ENCODE data around the gene EPN2. TPM values are rescaled to one million over a fixed set of nuclear protein-coding genes. Genes with fewer than 3 reads are reported as not detected.
"Not testable (repeated sequence)": the region's sequence is repeated elsewhere in the genome, so short reads cannot be mapped to it uniquely, and the experiment has no call there.

The EPN2 gene
- total RNA-seq, 2 donors from 2014 or later = 2.6 to 9.7 TPM

GRCh38 chr17:19236351-19237138 is 621 bp upstream of the EPN2 start:
- not testable (repeated sequence) for H3K27ac Mint-ChIP-seq; H3K36me3 Mint-ChIP-seq; H3K9me3 Mint-ChIP-seq; DNase-seq (ENCODE audit: low spot score in 2 of 2)
- peak; percentile 67 to 79 for ATAC-seq

GRCh38 chr17:19237389-19238166 is 412 bp downstream of the EPN2 start:
- no peaks in the 10 kb centered on the region for H3K9me3 Mint-ChIP-seq
- peak; percentile 62 to 78 for ATAC-seq
- no peak for DNase-seq (ENCODE audit: low spot score in 2 of 2)
- H3K36me3 Mint-ChIP-seq = no peaks in the 10 kb centered on the region
- peak overlapping the region; percentile 48 to 60 for H3K27ac Mint-ChIP-seq

GRCh38 chr17:19238167-19238505 is 970 bp downstream of the EPN2 start:
- Mint-ChIP-seq H3K36me3 (no peaks in the 10 kb centered on the region), H3K9me3 (no peaks in the 10 kb centered on the region), H3K27ac (peak overlapping the region in 1 of 2 donors; percentile 48)
- peak in 1 of 2 donors; percentile 4 for DNase-seq (ENCODE audit: low spot score in 2 of 2)
- ATAC-seq = no peak

GRCh38 chr17:19239544-19239943 is 2.4 kb downstream of the EPN2 start:
- no peak for DNase-seq (ENCODE audit: low spot score in 2 of 2)
- ATAC-seq = no peak
- H3K36me3 Mint-ChIP-seq = no peaks in the 10 kb centered on the region
- H3K27ac Mint-ChIP-seq = peak overlapping the region in 1 of 2 donors; percentile 4
- no peaks in the 10 kb centered on the region for H3K9me3 Mint-ChIP-seq

- no peak overlapping the region for H3K27ac Mint-ChIP-seq
- no peaks in the 10 kb centered on the region for H3K9me3 Mint-ChIP-seq
- no peaks in the 10 kb centered on the region for H3K36me3 Mint-ChIP-seq
- DNase-seq (ENCODE audit: low spot score in 2 of 2) (no peak), ATAC-seq (no peak)
Observed at GRCh38 chr17:19242323-19242722, 5.2 kb downstream of the EPN2 start.

GRCh38 chr17:19242926-19243325 is 5.8 kb downstream of the EPN2 start:
- H3K36me3 Mint-ChIP-seq = no peaks in the 10 kb centered on the region
- no peak overlapping the region for H3K27ac Mint-ChIP-seq

GRCh38 chr17:19243838-19244237 is 6.7 kb downstream of the EPN2 start:
- ATAC-seq (no peak), DNase-seq (ENCODE audit: low spot score in 2 of 2) (no peak)
- no peak overlapping the region for H3K27ac Mint-ChIP-seq
- no peaks in the 10 kb centered on the region for H3K36me3 Mint-ChIP-seq
- H3K9me3 Mint-ChIP-seq = no peaks in the 10 kb centered on the region

More at GRCh38 chr17:19242926-19243325, 5.8 kb downstream of the EPN2 start:
- ATAC-seq (no peak), DNase-seq (ENCODE audit: low spot score in 2 of 2) (no peak)
- no peaks in the 10 kb centered on the region for H3K9me3 Mint-ChIP-seq

- ATAC-seq (no peak), DNase-seq (ENCODE audit: low spot score in 2 of 2) (no peak)
- no peaks in the 10 kb centered on the region for H3K36me3 Mint-ChIP-seq
- no peaks in the 10 kb centered on the region for H3K9me3 Mint-ChIP-seq
- no peak overlapping the region for H3K27ac Mint-ChIP-seq
Observed at GRCh38 chr17:19244357-19244756, 7.2 kb downstream of the EPN2 start.

GRCh38 chr17:19244781-19245180 is 7.6 kb downstream of the EPN2 start:
- Mint-ChIP-seq H3K27ac (no peak overlapping the region), H3K9me3 (no peaks in the 10 kb centered on the region), H3K36me3 (no peaks in the 10 kb centered on the region)
- DNase-seq (ENCODE audit: low spot score in 2 of 2) (no peak), ATAC-seq (no peak)

- H3K36me3 Mint-ChIP-seq = no peaks in the 10 kb centered on the region
- ATAC-seq (no peak), DNase-seq (ENCODE audit: low spot score in 2 of 2) (no peak)
- H3K9me3 Mint-ChIP-seq = no peaks in the 10 kb centered on the region
- no peak overlapping the region for H3K27ac Mint-ChIP-seq
Observed at GRCh38 chr17:19247473-19247872, 10.3 kb downstream of the EPN2 start.

GRCh38 chr17:19248151-19248927 is 11.2 kb downstream of the EPN2 start:
- ATAC-seq (no peak), DNase-seq (ENCODE audit: low spot score in 2 of 2) (no peak)
- H3K9me3 Mint-ChIP-seq = no peaks in the 10 kb centered on the region
- no peaks in the 10 kb centered on the region for H3K36me3 Mint-ChIP-seq
- H3K27ac Mint-ChIP-seq = no peak overlapping the region

- no peak for DNase-seq (ENCODE audit: low spot score in 2 of 2)
- H3K27ac Mint-ChIP-seq = no peak overlapping the region
- no peaks in the 10 kb centered on the region for H3K36me3 Mint-ChIP-seq
- H3K9me3 Mint-ChIP-seq = no peaks in the 10 kb centered on the region
- ATAC-seq = no peak
Observed at GRCh38 chr17:19248928-19249574, 11.9 kb downstream of the EPN2 start.

GRCh38 chr17:19249681-19250080 is 12.5 kb downstream of the EPN2 start:
- Mint-ChIP-seq H3K9me3 (no peaks in the 10 kb centered on the region), H3K36me3 (no peaks in the 10 kb centered on the region), H3K27ac (no peak overlapping the region)
- DNase-seq (ENCODE audit: low spot score in 2 of 2) (no peak), ATAC-seq (no peak)

GRCh38 chr17:19250421-19251173 is 13.4 kb downstream of the EPN2 start:
- Mint-ChIP-seq H3K9me3 (no peaks in the 10 kb centered on the region), H3K27ac (no peak overlapping the region), H3K36me3 (no peaks in the 10 kb centered on the region)
- ATAC-seq (no peak), DNase-seq (ENCODE audit: low spot score in 2 of 2) (no peak)

GRCh38 chr17:19253112-19253511 is 15.9 kb downstream of the EPN2 start:
- DNase-seq (ENCODE audit: low spot score in 2 of 2) (no peak), ATAC-seq (no peak)
- H3K27ac Mint-ChIP-seq = no peak overlapping the region
- no peaks in the 10 kb centered on the region for H3K36me3 Mint-ChIP-seq
- no peaks in the 10 kb centered on the region for H3K9me3 Mint-ChIP-seq

GRCh38 chr17:19254651-19255050 is 17.5 kb downstream of the EPN2 start:
- no peaks in the 10 kb centered on the region for H3K9me3 Mint-ChIP-seq
- ATAC-seq = no peak

More at GRCh38 chr17:19254651-19255050, 17.5 kb downstream of the EPN2 start:
- no peak for DNase-seq (ENCODE audit: low spot score in 2 of 2)
- H3K27ac Mint-ChIP-seq = no peak overlapping the region
- H3K36me3 Mint-ChIP-seq = no peaks in the 10 kb centered on the region

Measured in activated naive CD4-positive, alpha-beta T cell treated with anti-CD3 and anti-CD28 coated beads, Interleukin-2, amount 50 U/mL, for 72 hours (primary cell).